ENCODE results near the gene DCDC1.

DCDC1 gene

GRCh38 chr11:30889143-30889794, 480.3 kb downstream of the DCDC1 start:
- DNase-seq: no peak

- no peak for DNase-seq
Observed at GRCh38 chr11:30879322-30880005, 490.1 kb downstream of the DCDC1 start.

- DNase-seq: no peak
Observed at GRCh38 chr11:30878400-30878799, 491.1 kb downstream of the DCDC1 start.

GRCh38 chr11:30876663-30877396, 492.7 kb downstream of the DCDC1 start:
- DNase-seq: no peak

- DNase-seq: no peak
Observed at GRCh38 chr11:30876228-30876627, 493.3 kb downstream of the DCDC1 start.

GRCh38 chr11:30875806-30876205, 493.7 kb downstream of the DCDC1 start:
- no peak for DNase-seq

GRCh38 chr11:30873924-30874610, 495.5 kb downstream of the DCDC1 start:
- DNase-seq: no peak

GRCh38 chr11:30868626-30869081, 500.9 kb downstream of the DCDC1 start:
- DNase-seq: no peak

- no peak for DNase-seq
Observed at GRCh38 chr11:30863209-30863608, 506.3 kb downstream of the DCDC1 start.

GRCh38 chr11:30861531-30861930, 508.0 kb downstream of the DCDC1 start:
- DNase-seq: no peak

- DNase-seq: no peak
Observed at GRCh38 chr11:30861064-30861463, 508.5 kb downstream of the DCDC1 start.

GRCh38 chr11:30860146-30860545, 509.4 kb downstream of the DCDC1 start:
- no peak for DNase-seq

- DNase-seq: no peak
Observed at GRCh38 chr11:30859669-30860068, 509.9 kb downstream of the DCDC1 start.

GRCh38 chr11:30855383-30856006, 514.0 kb downstream of the DCDC1 start:
- no peak for DNase-seq

- DNase-seq: no peak
Observed at GRCh38 chr11:30853439-30853838, 516.1 kb downstream of the DCDC1 start.

GRCh38 chr11:30852645-30853044, 516.9 kb downstream of the DCDC1 start:
- DNase-seq: no peak

GRCh38 chr11:30852091-30852490, 517.4 kb downstream of the DCDC1 start:
- no peak for DNase-seq

- no peak for DNase-seq
Observed at GRCh38 chr11:30837252-30837651, 532.3 kb downstream of the DCDC1 start.

- no peak for DNase-seq
Observed at GRCh38 chr11:30832831-30833230, 536.7 kb downstream of the DCDC1 start.

GRCh38 chr11:30830681-30831080, 538.9 kb downstream of the DCDC1 start:
- no peak for DNase-seq

GRCh38 chr11:30826911-30827310, 542.6 kb downstream of the DCDC1 start:
- no peak for DNase-seq

- DNase-seq: no peak
Observed at GRCh38 chr11:30825723-30826122, 543.8 kb downstream of the DCDC1 start.

- DNase-seq: no peak
Observed at GRCh38 chr11:30823119-30823518, 546.4 kb downstream of the DCDC1 start.
